ENCODE data around the gene NDUFAF4. TPM values are rescaled to one million over a fixed set of nuclear protein-coding genes. Genes with fewer than 3 reads are reported as not detected.

NDUFAF4 gene
- total and polyA plus RNA-seq, 2 experiments from 2014 or later = 7.2 to 83.4 TPM

DNA sequence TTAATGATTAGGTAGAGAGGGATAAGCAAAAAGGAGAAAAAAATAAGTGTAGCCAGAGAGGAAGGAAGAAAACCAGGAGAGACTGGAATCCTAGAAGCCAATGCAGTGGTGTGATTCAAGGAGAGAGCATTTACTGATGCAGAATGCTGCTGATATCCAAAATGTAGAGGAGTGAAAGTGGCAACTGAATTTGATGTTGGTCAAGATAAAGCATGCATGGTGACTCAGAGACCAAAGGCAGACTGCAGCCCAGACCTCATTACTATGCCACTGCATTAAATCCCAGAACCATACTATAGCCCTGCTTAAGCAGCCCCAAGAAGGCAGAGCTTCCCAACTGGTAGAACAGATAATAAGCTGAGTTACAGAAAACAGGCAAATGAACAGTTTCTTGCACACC, 42.6 kb upstream of the NDUFAF4 start:
- in situ Hi-C loops (cut with MboI) = no loop called here
- Histone ChIP-seq H3K9me2 (ENCODE audit: insufficient read depth) (no peaks in the 10 kb centered on the region), H3K4me3 (no peak overlapping the region), H3K79me2 (ENCODE audit: insufficient read depth) (no peaks in the 10 kb centered on the region), H3K9me3 (ENCODE audit: low read depth) (no peaks in the 10 kb centered on the region), H3K27me3 (replicated peaks; ENCODE audit: insufficient read depth) (peaks cover 15% of the 10 kb centered on the region; the same call in 1 of the 2 replicates), H4K20me1 (ENCODE audit: insufficient read depth) (no peaks in the 10 kb centered on the region), H3K9ac (no peak overlapping the region), H3F3A (ENCODE audit: insufficient read depth) (no peaks in the 10 kb centered on the region; the same call in 1 of the 2 replicates), H2AFZ (no peak overlapping the region), H3K4me2 (ENCODE audit: unreplicated experiment) (no peak overlapping the region), H3K4me1 (ENCODE audit: insufficient read depth) (peaks cover 9% of the 10 kb centered on the region), H3K36me3 (ENCODE audit: low read depth) (no peaks in the 10 kb centered on the region), H3K27ac (no peak overlapping the region)
- peak; percentile 4 for DNase-seq
- TF ChIP-seq EZH2phosphoT487 (IDR thresholded peaks at IDR 0.05; ENCODE audit: insufficient read depth, low read depth) (no peak), EZH2 (IDR thresholded peaks at IDR 0.05; ENCODE audit: insufficient read depth, poor library complexity, severe bottlenecking) (no peak)

DNA sequence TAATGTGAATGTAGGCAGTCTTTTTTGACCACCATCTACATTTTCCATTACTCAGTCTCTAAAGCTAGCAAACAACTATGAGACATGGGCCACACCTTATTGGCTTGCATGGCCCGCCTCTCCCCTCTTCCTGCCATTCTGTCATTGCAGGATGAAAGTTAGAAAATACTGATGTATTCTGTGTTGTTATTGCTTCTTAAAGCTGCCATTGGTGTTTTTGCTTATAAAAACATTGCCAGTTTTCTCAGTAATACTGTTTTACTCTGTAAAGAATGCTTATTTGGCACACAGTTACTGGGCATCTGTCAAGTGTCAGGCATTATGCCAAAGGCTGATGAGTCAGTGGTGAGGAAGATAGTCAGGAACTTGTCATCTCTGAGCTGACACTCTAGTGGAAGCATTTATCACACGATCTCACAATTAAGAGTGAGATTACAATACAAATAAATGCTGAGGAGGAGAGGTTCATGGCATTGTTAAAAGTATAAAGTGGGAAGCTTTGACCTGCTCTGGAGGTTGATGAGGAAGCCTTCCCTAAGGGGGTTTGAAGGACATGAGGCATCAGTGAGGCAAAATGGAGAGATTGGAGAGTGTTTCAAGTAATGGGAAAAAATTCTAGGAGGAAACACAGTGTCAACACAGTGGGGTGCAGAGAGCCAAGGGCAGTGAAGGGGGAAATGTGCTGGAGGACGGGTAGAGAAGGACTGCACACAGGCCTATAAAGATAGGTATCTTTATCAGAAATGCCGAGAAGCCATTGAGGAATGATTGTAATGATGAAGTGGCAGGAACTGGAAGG, 41.5 kb upstream of the NDUFAF4 start:
- no peak overlapping the region; the same call in 1 of the 2 replicates for H2AFZ ChIP-seq
- H3K4me2 ChIP-seq (ENCODE audit: unreplicated experiment) = no peak overlapping the region
- no peaks in the 10 kb centered on the region for H3K36me3 ChIP-seq (ENCODE audit: low read depth)
- 22 to 37% methylated on average over 4 of the region's 4 CpGs for WGBS, 2 experiments (ENCODE audit: low coverage in 1 of 2, low lambda C conversion rate in 2 of 2, missing lambda C conversion rate in 2 of 2)
- H3F3A ChIP-seq (ENCODE audit: insufficient read depth) = no peaks in the 10 kb centered on the region; the same call in 1 of the 2 replicates
- no peak overlapping the region for H3K9ac ChIP-seq
- peak; percentile 54 for DNase-seq
- no peaks in the 10 kb centered on the region for H3K79me2 ChIP-seq (ENCODE audit: insufficient read depth)
- H3K27ac ChIP-seq = no peak overlapping the region
- H3K9me2 ChIP-seq (ENCODE audit: insufficient read depth) = no peaks in the 10 kb centered on the region
- TF ChIP-seq EZH2 (IDR thresholded peaks at IDR 0.05; ENCODE audit: insufficient read depth, poor library complexity, severe bottlenecking) (no peak), EZH2phosphoT487 (IDR thresholded peaks at IDR 0.05; ENCODE audit: insufficient read depth, low read depth) (no peak)
- no peaks in the 10 kb centered on the region for H3K9me3 ChIP-seq (ENCODE audit: low read depth)
- in situ Hi-C loops (cut with MboI) = no loop called here
- no peak overlapping the region for H3K4me3 ChIP-seq
- no peaks in the 10 kb centered on the region for H4K20me1 ChIP-seq (ENCODE audit: insufficient read depth)
- peaks cover 9% of the 10 kb centered on the region for H3K4me1 ChIP-seq (ENCODE audit: insufficient read depth)
- peaks cover 13% of the 10 kb centered on the region; the same call in 1 of the 2 replicates for H3K27me3 ChIP-seq (replicated peaks; ENCODE audit: insufficient read depth)

- no peak overlapping the region for H3K4me3 ChIP-seq
- H3K9ac ChIP-seq = no peak overlapping the region
- in situ Hi-C loops (cut with MboI) = no loop called here
Measured at GRCh38 chr6:96934087-96934486, 36.4 kb upstream of the NDUFAF4 start.

DNA sequence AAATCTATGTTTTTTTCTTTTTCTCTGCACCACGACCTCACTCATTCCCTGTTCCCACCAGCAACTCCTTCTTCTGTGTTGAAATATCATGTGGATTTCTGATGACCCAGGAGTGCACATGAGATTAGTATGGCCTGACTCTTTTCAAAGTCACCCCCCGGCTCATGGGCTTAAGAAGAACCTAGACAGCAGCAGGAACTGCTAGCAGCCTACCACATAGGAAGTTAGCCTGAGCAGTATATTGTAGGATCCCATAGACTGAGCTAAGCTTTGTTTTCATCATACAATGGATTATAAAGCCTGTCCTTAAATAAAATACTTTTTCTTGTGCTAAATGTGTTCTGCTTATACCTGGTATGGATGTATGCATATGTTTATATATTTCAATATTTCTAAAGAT, 33.5 kb upstream of the NDUFAF4 start:
- H3K4me2 ChIP-seq (ENCODE audit: unreplicated experiment) = no peak overlapping the region
- H3K27ac ChIP-seq = no peak overlapping the region
- H3K4me1 ChIP-seq (ENCODE audit: insufficient read depth) = no peaks in the 10 kb centered on the region
- 32 to 34% methylated on average over 2 of the region's 2 CpGs for WGBS, 2 experiments (ENCODE audit: low coverage in 1 of 2, low lambda C conversion rate in 2 of 2, missing lambda C conversion rate in 2 of 2)
- H2AFZ ChIP-seq = no peak overlapping the region
- H3F3A ChIP-seq (ENCODE audit: insufficient read depth) = no peaks in the 10 kb centered on the region
- no peak overlapping the region for H3K4me3 ChIP-seq
- in situ Hi-C loops (cut with MboI) = no loop called here
- H3K9ac ChIP-seq = no peak overlapping the region
- H3K9me2 ChIP-seq (ENCODE audit: insufficient read depth) = no peaks in the 10 kb centered on the region
- no peaks in the 10 kb centered on the region for H3K9me3 ChIP-seq (ENCODE audit: low read depth)
- DNase-seq = no peak
- peaks cover 37% of the 10 kb centered on the region for H3K27me3 ChIP-seq (replicated peaks; ENCODE audit: insufficient read depth)
- TF ChIP-seq EZH2phosphoT487 (IDR thresholded peaks at IDR 0.05; ENCODE audit: insufficient read depth, low read depth) = no peak
- TF ChIP-seq EZH2 (IDR thresholded peaks at IDR 0.05; ENCODE audit: insufficient read depth, poor library complexity, severe bottlenecking) = no peak
- H3K79me2 ChIP-seq (ENCODE audit: insufficient read depth) = no peaks in the 10 kb centered on the region
- no peaks in the 10 kb centered on the region for H3K36me3 ChIP-seq (ENCODE audit: low read depth)
- no peaks in the 10 kb centered on the region for H4K20me1 ChIP-seq (ENCODE audit: insufficient read depth)

More at GRCh38 chr6:96934087-96934486, 36.4 kb upstream of the NDUFAF4 start:
- Histone ChIP-seq H2AFZ (no peak overlapping the region), H3K4me2 (ENCODE audit: unreplicated experiment) (no peak overlapping the region), H3K27me3 (replicated peaks; ENCODE audit: insufficient read depth) (peaks cover 28% of the 10 kb centered on the region), H3F3A (ENCODE audit: insufficient read depth) (no peaks in the 10 kb centered on the region; the same call in 1 of the 2 replicates), H3K79me2 (ENCODE audit: insufficient read depth) (no peaks in the 10 kb centered on the region), H4K20me1 (ENCODE audit: insufficient read depth) (no peaks in the 10 kb centered on the region), H3K36me3 (ENCODE audit: low read depth) (no peaks in the 10 kb centered on the region), H3K9me2 (ENCODE audit: insufficient read depth) (no peaks in the 10 kb centered on the region), H3K9me3 (ENCODE audit: low read depth) (no peaks in the 10 kb centered on the region), H3K27ac (no peak overlapping the region), H3K4me1 (ENCODE audit: insufficient read depth) (peaks cover 7% of the 10 kb centered on the region)
- TF ChIP-seq EZH2 (IDR thresholded peaks at IDR 0.05; ENCODE audit: insufficient read depth, poor library complexity, severe bottlenecking) = no peak
- no peak for TF ChIP-seq EZH2phosphoT487 (IDR thresholded peaks at IDR 0.05; ENCODE audit: insufficient read depth, low read depth)
- no peak for DNase-seq
- whole genome bisulfite sequencing, 2 experiments (ENCODE audit: low coverage in 1 of 2, low lambda C conversion rate in 2 of 2, missing lambda C conversion rate in 2 of 2) = 49 to 54% methylated on average over 4 of the region's 4 CpGs

All from GM23248 (cell line).